Placental pericyte (primary cell): Measurements from ENCODE around the gene CAMK1D. TPM values are rescaled to one million over a fixed set of nuclear protein-coding genes. Genes with fewer than 3 reads are reported as not detected.

Experiments
- small RNA-seq: library from RNA; depleted of rRNA; stranded (forward); fragments of <200 nt; gene quantifications from one replicate; pipeline ENCODE3, GENCODE V24; 2012; ENCODE audit warnings: low replicate concordance
- total RNA-seq: library from RNA; depleted of rRNA; stranded (reverse); fragments of >200 nt; gene quantifications from 2 replicates; pipeline ENCODE4 v1.2.3, GENCODE V29; 2012

Gene CAMK1D
- total RNA-seq = 3.9 and 5.7 TPM in 2 replicates

DNA sequence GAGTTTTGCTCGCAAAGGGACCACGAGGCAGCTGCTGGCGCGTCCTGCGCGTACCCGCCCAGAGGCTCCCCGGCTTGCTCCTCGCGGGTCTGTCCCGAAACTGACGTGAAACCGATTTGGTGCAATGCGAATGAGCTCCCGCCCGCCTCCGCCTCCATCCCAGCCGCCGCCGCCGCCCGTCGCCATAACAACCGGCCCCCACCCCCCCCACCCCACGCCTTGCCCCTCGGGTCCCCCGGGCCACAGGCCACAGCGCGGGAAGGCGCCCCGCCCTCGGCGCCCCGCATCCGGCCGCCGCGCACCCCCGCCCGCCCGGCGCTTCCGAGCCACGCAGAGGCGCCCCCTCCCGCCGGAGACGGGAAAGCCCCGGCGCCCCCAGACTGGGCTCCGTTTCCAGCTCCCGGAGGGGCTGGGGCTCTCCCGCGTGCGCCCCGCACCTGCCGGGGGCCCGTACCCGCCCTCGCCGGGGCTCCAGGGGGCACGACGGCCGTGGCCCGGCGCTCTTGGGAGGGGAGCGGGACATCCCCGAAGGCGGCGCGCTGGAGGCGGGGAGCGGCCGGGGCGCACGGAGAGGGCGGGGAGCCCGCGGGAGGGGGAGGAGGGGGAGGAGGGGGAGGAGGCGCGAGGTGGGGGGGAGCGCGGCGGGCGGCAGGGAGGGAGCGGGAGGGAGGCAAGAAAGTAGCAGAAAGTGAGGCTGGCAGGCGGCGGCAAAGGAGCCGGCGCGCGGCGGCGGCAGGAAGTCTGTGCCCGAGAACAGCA is at the start of gene CAMK1D:
TSS of gene CAMK1D (plus strand) at position 678 of the 759 bp plus-strand sequence.

Small RNAs within 50 kb of the gene (small RNA-seq; reads per million reads assigned to genes)
- not detected for gene MIR4480
- gene MIR548Q = not detected
- not detected for gene RF00279
- not detected for gene RN7SL198P
- not detected for gene RNU6ATAC39P

Other genes starting within 250 kb of the CAMK1D start
- 6.6 and 9.6 TPM in 2 replicates for gene SEC61A2, start 219.9 kb upstream of the CAMK1D start, total RNA-seq
- 65.4 and 66.7 TPM in 2 replicates for gene NUDT5, start 153.7 kb upstream of the CAMK1D start, total RNA-seq
- gene CDC123, start 153.4 kb upstream of the CAMK1D start, total RNA-seq = 113 and 119 TPM in 2 replicates